8988T (cell line): ENCODE measurements around the gene TCAF1.
"Not testable (repeated sequence)": the region's sequence is repeated elsewhere in the genome, so short reads cannot be mapped to it uniquely, and the experiment has no call there.

Experiments used
- DNase-seq: peaks from one replicate; pipeline ENCODE4 v3.0.0; 2011

TCAF1 gene

GRCh38 chr7:143850682-143851081 lies 51.3 kb downstream of the TCAF1 start:
- no peak for DNase-seq

GRCh38 chr7:143849785-143850479 lies 52.0 kb downstream of the TCAF1 start:
- DNase-seq, result no peak

GRCh38 chr7:143848192-143848591 lies 53.8 kb downstream of the TCAF1 start:
- no peak for DNase-seq

GRCh38 chr7:143846692-143847091 lies 55.3 kb downstream of the TCAF1 start:
- no peak for DNase-seq

- not testable (repeated sequence) for DNase-seq
Observed at GRCh38 chr7:143841696-143842095, 60.3 kb downstream of the TCAF1 start.

- DNase-seq, result not testable (repeated sequence)
Observed at GRCh38 chr7:143840062-143840461, 61.9 kb downstream of the TCAF1 start.

- not testable (repeated sequence) for DNase-seq
Observed at GRCh38 chr7:143837223-143837622, 64.8 kb downstream of the TCAF1 start.

GRCh38 chr7:143836622-143837021 lies 65.4 kb downstream of the TCAF1 start:
- DNase-seq, result not testable (repeated sequence)

- DNase-seq, result not testable (repeated sequence)
Observed at GRCh38 chr7:143836088-143836487, 65.9 kb downstream of the TCAF1 start.

- not testable (repeated sequence) for DNase-seq
Observed at GRCh38 chr7:143826578-143826977, 75.4 kb downstream of the TCAF1 start.

- DNase-seq, result not testable (repeated sequence)
Observed at GRCh38 chr7:143824295-143825135, 77.5 kb downstream of the TCAF1 start.

GRCh38 chr7:143823634-143824294 lies 78.2 kb downstream of the TCAF1 start:
- not testable (repeated sequence) for DNase-seq

- DNase-seq, result not testable (repeated sequence)
Observed at GRCh38 chr7:143821392-143822277, 80.3 kb downstream of the TCAF1 start.

- DNase-seq, result not testable (repeated sequence)
Observed at GRCh38 chr7:143817873-143818272, 84.1 kb downstream of the TCAF1 start.

- not testable (repeated sequence) for DNase-seq
Observed at GRCh38 chr7:143816471-143817133, 85.4 kb downstream of the TCAF1 start.

GRCh38 chr7:143810639-143811038 lies 91.3 kb downstream of the TCAF1 start:
- not testable (repeated sequence) for DNase-seq

- not testable (repeated sequence) for DNase-seq
Observed at GRCh38 chr7:143806664-143807071, 95.3 kb downstream of the TCAF1 start.
